Measurements from ENCODE around the gene CAPN15. TPM values are rescaled to one million over a fixed set of nuclear protein-coding genes. Genes with fewer than 3 reads are reported as not detected.

CAPN15 gene
- total and polyA plus RNA-seq, 9 of the 15 experiments (the other 6 are each of a cell fraction or from before 2014, with no cell fraction given), result 0.62 to 111 (median 14.2) TPM

DNA sequence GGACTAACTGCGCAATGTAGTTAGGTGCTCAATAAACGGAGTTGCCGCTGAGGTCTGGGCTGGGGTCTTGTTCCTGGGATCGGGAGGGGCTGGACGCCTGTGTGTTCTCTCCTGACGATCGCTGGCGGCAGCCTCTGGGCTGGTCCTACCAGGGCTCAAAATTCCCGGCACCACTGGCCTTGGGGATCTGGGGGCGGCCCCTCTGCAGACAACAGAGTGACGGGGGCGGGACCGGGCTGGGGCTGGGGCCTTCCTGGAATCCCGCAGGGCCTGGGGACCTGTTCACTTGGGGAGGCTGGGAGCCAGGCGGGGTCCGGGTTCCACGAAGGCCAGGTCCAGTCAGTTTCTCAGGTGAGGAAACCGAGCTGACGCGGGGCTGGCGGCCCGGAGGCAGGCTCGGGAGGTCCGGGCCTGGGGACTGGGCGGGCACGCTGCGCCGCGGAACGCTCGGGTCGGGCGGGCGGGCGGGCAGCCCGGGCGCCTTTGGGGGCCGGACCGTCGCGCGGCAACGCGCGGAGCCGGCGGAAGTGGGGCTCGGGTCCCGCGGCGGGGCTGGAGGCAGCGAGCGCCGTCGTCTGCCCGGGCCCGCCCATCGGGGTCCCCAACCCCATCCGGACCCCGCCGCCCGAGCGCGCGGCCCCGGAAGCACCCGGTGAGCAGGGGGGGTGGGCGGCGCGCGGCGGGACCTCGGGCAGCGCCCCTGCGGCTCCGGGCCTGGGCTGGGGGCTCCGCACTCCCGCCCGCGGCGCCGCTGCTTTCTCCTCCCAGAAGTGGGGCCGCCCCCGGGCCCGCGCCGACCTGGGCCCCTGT, 42.1 kb downstream of the CAPN15 start, which contains the start of gene PIGQ:
Gene PIGQ, plus strand, starts transcription at position 524 of the 810 bp plus-strand sequence. CDS start 4,107 bp downstream, outside the sequence.
- FAIRE-seq (no peak), DNase-seq (ENCODE audit: extremely low read depth in 1 of 4, low spot score in 3 of 4) (peak; percentile 84 to 89 (median 87)), ATAC-seq (peak; percentile 66)
- H2AFZ ChIP-seq (ENCODE audit: low read depth, low read length), result peak within 1 kb of the TSS; percentile 88
- POLR2A ChIA-PET, result interaction anchor here (0.6 to 1.3 kb wide), 3 partner anchors 19 to 1109 kb away, joined by 3 to 5 read pairs (median 4); no protein-coding TSS in a partner anchor
- H3K79me2 ChIP-seq (ENCODE audit: control insufficient read depth, insufficient read depth, low read length), result peaks cover 46% of the 10 kb centered on the region
- no TSS peak for BruUV-seq (replicated peaks)
- WGBS (ENCODE audit: insufficient coverage, low coverage, missing lambda C conversion rate), result under 1% methylated on average over 36 of the region's 87 CpGs
- peaks cover 40 to 92% of the 10 kb centered on the region in 2 experiments for H3K4me1 ChIP-seq (replicated peaks in 1 of 2; ENCODE audit: control insufficient read depth in 2 of 2, insufficient read depth in 2 of 2, low read length in 2 of 2)
- H3K4me3 ChIP-seq, result peak within 1 kb of the TSS; percentile 99
- H3K36me3 ChIP-seq (ENCODE audit: control insufficient read depth, insufficient read depth, low read length), result peaks cover 9% of the 10 kb centered on the region; the same call in 1 of the 3 replicates
- H4K20me1 ChIP-seq (replicated peaks; ENCODE audit: control insufficient read depth, insufficient read depth, low read length), result no peaks in the 10 kb centered on the region; the same call in 1 of the 2 replicates
- no peaks in the 10 kb centered on the region for H3K27me3 ChIP-seq (ENCODE audit: control insufficient read depth in 2 of 2, insufficient read depth in 2 of 2, low read length in 2 of 2)
- peak within 1 kb of the TSS; percentile 90 for H3K4me2 ChIP-seq (ENCODE audit: insufficient read depth, low read length)
- H3K9ac ChIP-seq (ENCODE audit: insufficient read depth in 1 of 2, low read depth in 2 of 2, low read length in 2 of 2), result peak within 1 kb of the TSS; percentile 75 to 88
- intact Hi-C loops (cut with micrococcal nuclease), result loop anchor here (5.0 kb wide), 1 partner anchor 42 kb away; the partner anchor contains the start of gene CAPN15
- H3K9me1 ChIP-seq (ENCODE audit: control insufficient read depth, insufficient read depth, low read length), result no peaks in the 10 kb centered on the region
- H3K27ac ChIP-seq (ENCODE audit: extremely low read depth, low read depth, low read length), result peak within 1 kb of the TSS; percentile 81
- CTCF ChIA-PET (ENCODE audit: low intra/inter-chr PET ratio), result no interaction called here
- in situ Hi-C loops (cut with MboI), result no loop called here
- no peaks in the 10 kb centered on the region for H3K9me3 ChIP-seq (replicated peaks; ENCODE audit: control insufficient read depth, insufficient read depth, low read depth, low read length)
- TF ChIP-seq HMGN3 (IDR thresholded peaks at IDR 0.05; ENCODE audit: borderline replicate concordance, extremely low read depth, insufficient read length, low read depth, low read length) (no peak), CCNT2 (IDR thresholded peaks at IDR 0.05; ENCODE audit: borderline replicate concordance, extremely low read depth, insufficient read length, low read depth, low read length) (peak; percentile 11), DNMT1 (IDR thresholded peaks at IDR 0.05) (no peak), RBBP5 (IDR thresholded peaks at IDR 0.05; ENCODE audit: borderline replicate concordance, insufficient read depth, low read length, poor library complexity, severe bottlenecking) (peak; percentile 79), RUNX1 (IDR thresholded peaks at IDR 0.05; ENCODE audit: low read depth) (no peak), SMAD2 (IDR thresholded peaks at IDR 0.05; ENCODE audit: low read depth, low read length) (no peak), TAF1 (IDR thresholded peaks at IDR 0.05; ENCODE audit: control insufficient read depth, extremely low read depth, insufficient read depth, low read length, severe bottlenecking) (peak; percentile 38), GABPA (tag; conservative IDR thresholded peaks at IDR 0.05; ENCODE audit: low read depth) (peak; percentile 96), GABPB1 (CRISPR knock-in tag; IDR thresholded peaks at IDR 0.05) (peak; percentile 66), RB1 (IDR thresholded peaks at IDR 0.05; ENCODE audit: low read depth) (peak; percentile 40; the same call in 1 of the 2 replicates)
- TF ChIP-seq, protein P1, sequence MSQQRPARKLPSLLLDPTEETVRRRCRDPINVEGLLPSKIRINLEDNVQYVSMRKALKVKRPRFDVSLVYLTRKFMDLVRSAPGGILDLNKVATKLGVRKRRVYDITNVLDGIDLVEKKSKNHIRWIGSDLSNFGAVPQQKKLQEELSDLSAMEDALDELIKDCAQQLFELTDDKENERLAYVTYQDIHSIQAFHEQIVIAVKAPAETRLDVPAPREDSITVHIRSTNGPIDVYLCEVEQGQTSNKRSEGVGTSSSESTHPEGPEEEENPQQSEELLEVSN (IDR thresholded peaks at IDR 0.05; ENCODE audit: borderline replicate concordance in 1 of 2, extremely low read depth in 1 of 2, insufficient read depth in 1 of 2, insufficient read length in 1 of 2, low read depth in 1 of 2, low read length in 1 of 2, poor library complexity in 1 of 2, severe bottlenecking in 1 of 2), result peak in 1 of 2 experiments; percentile 74
- TF ChIP-seq, protein P2, sequence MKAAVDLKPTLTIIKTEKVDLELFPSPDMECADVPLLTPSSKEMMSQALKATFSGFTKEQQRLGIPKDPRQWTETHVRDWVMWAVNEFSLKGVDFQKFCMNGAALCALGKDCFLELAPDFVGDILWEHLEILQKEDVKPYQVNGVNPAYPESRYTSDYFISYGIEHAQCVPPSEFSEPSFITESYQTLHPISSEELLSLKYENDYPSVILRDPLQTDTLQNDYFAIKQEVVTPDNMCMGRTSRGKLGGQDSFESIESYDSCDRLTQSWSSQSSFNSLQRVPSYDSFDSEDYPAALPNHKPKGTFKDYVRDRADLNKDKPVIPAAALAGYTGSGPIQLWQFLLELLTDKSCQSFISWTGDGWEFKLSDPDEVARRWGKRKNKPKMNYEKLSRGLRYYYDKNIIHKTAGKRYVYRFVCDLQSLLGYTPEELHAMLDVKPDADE (conservative IDR thresholded peaks at IDR 0.05; ENCODE audit: control insufficient read depth, low read depth, low read length), result peak; percentile 37; the same call in 1 of the 2 replicates
- TF ChIP-seq, protein P3, sequence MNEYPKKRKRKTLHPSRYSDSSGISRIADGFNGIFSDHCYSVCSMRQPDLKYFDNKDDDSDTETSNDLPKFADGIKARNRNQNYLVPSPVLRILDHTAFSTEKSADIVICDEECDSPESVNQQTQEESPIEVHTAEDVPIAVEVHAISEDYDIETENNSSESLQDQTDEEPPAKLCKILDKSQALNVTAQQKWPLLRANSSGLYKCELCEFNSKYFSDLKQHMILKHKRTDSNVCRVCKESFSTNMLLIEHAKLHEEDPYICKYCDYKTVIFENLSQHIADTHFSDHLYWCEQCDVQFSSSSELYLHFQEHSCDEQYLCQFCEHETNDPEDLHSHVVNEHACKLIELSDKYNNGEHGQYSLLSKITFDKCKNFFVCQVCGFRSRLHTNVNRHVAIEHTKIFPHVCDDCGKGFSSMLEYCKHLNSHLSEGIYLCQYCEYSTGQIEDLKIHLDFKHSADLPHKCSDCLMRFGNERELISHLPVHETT (CRISPR knock-in tag; conservative IDR thresholded peaks at IDR 0.05 in 1 of 2, IDR thresholded peaks at IDR 0.05 in 1 of 2), result 0 out of 4 replicates have a peak, but pooled peaks of 1 of the 2 experiments have one; percentile 45

Measured in K562 (cell line).